ENCODE data around the gene ANO7. TPM values are rescaled to one million over a fixed set of nuclear protein-coding genes. Genes with fewer than 3 reads are reported as not detected.

ANO7 gene
- total and polyA plus RNA-seq, 2 of the 13 experiments (the other 11 are each of a cell fraction or from before 2014, with no cell fraction given) = 4.1 to 4.9 TPM

DNA sequence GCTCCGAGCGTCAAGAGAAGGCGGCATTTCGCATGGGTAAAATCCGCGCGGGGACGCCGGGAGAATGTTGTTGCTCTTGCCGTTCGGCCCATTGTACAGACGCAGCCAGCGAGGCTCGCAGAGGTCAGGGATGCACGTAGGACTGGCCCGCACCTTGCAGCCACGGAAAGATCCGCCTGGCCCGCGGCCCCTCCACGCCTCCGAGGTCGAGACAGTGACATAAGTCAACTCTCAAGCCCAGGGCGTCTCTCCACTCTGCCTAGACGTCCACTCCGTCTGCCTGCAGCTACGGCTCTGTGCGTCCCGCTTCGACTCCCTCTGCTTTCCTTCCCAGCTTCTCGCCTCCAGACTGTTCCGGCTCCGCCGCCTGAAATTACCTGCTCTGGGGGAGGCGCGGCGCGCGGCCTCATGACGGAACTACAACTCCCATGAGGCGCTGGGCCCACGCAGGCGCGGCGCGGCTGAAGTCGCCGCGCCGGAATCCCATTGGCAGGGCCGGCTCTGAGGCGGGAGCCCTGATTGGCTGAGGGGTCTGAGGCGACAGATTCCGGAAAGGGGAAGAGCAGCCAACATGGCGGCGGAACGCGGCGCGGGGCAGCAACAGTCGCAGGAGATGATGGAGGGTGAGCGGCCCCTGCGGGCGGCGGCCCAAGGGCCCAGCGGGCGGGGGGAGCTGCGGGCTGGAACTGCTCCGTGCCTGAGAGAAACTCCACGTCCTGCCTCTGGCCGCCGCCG, 38.4 kb upstream of the ANO7 start, which contains the start of gene PPP1R7 (continued):
- TF ChIP-seq HHEX (CRISPR knock-in tag; IDR thresholded peaks at IDR 0.05) (no peak), ZFP1 (CRISPR knock-in tag; IDR thresholded peaks at IDR 0.05) (0 out of 2 replicates have a peak, but pooled peaks have one; percentile 5), AFF4 (CRISPR knock-in tag; IDR thresholded peaks at IDR 0.05) (no peak), ZNF354B (CRISPR knock-in tag; IDR thresholded peaks at IDR 0.05) (no peak), ESRRA (CRISPR knock-in tag; IDR thresholded peaks at IDR 0.05; ENCODE audit: low read depth) (peak; percentile 13; the same call in 1 of the 2 replicates), NFIB (CRISPR knock-in tag; IDR thresholded peaks at IDR 0.05; ENCODE audit: borderline replicate concordance) (no peak), XRCC5 (optimal IDR thresholded peaks at IDR 0.05; ENCODE audit: low read length) (peak; percentile 59), ZNF3 (CRISPR knock-in tag; IDR thresholded peaks at IDR 0.05) (no peak), HNF1B (CRISPR knock-in tag; IDR thresholded peaks at IDR 0.05) (no peak), KDM5A (IDR thresholded peaks at IDR 0.05; ENCODE audit: borderline replicate concordance, low read length) (no peak; the same call in none of the 2 replicates), KMT2B (CRISPR knock-in tag; IDR thresholded peaks at IDR 0.05) (peak; percentile 45; the same call in 1 of the 2 replicates), KMT2A (CRISPR knock-in tag; IDR thresholded peaks at IDR 0.05) (peak; percentile 82), HMGA1 (CRISPR knock-in tag; conservative IDR thresholded peaks at IDR 0.05) (no peak), ZNF563 (CRISPR knock-in tag; IDR thresholded peaks at IDR 0.05) (peak; percentile 59; the same call in 1 of the 2 replicates), FOXK1 (CRISPR knock-in tag; IDR thresholded peaks at IDR 0.05; ENCODE audit: borderline replicate concordance, low read depth) (peak; percentile 33; the same call in 1 of the 2 replicates), ZNF775 (CRISPR knock-in tag; IDR thresholded peaks at IDR 0.05; ENCODE audit: borderline replicate concordance) (no peak), HNRNPUL1 (IDR thresholded peaks at IDR 0.05; ENCODE audit: low read depth, low read length) (no peak), ZNF276 (CRISPR knock-in tag; IDR thresholded peaks at IDR 0.05; ENCODE audit: low read depth) (no peak), MED1 (CRISPR knock-in tag; IDR thresholded peaks at IDR 0.05) (peak; percentile 58), ATF1 (CRISPR knock-in tag; IDR thresholded peaks at IDR 0.05) (no peak), RFXANK (CRISPR knock-in tag; IDR thresholded peaks at IDR 0.05) (no peak)
- TF ChIP-seq, protein P1, sequence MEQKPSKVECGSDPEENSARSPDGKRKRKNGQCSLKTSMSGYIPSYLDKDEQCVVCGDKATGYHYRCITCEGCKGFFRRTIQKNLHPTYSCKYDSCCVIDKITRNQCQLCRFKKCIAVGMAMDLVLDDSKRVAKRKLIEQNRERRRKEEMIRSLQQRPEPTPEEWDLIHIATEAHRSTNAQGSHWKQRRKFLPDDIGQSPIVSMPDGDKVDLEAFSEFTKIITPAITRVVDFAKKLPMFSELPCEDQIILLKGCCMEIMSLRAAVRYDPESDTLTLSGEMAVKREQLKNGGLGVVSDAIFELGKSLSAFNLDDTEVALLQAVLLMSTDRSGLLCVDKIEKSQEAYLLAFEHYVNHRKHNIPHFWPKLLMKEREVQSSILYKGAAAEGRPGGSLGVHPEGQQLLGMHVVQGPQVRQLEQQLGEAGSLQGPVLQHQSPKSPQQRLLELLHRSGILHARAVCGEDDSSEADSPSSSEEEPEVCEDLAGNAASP (CRISPR knock-in tag; IDR thresholded peaks at IDR 0.05; ENCODE audit: borderline replicate concordance) = 0 out of 2 replicates have a peak, but pooled peaks have one; percentile 11
